Astrocyte of the cerebellum (primary cell): ENCODE measurements around the gene ZFP2.
"Not testable (repeated sequence)": the region's sequence is repeated elsewhere in the genome, so short reads cannot be mapped to it uniquely, and the experiment has no call there.

Experiments
- DNase-seq: peaks from one replicate; pipeline ENCODE4 v3.0.0-alpha.2; 2011; ENCODE audit warnings: low read depth
- H3K4me3 ChIP-seq: 2 replicates; pipeline ENCODE4 v1.5.1; 2011; ENCODE audit warnings: mild to moderate bottlenecking, low read depth, low read length, moderate library complexity
- in situ Hi-C: cut with HindIII; loops from 2 replicates; pipeline ENCODE4 v1.10.0; 2017; ENCODE audit warnings: low sequenced_read_pairs
- TF ChIP-seq, protein P1 (sequence below): IDR thresholded peaks from 2 replicates; pipeline ENCODE4 v1.5.1; 2012; ENCODE audit warnings: low read length, low read depth, moderate library complexity, mild to moderate bottlenecking; ENCODE audit errors: missing control alignments

The ZFP2 gene

DNA sequence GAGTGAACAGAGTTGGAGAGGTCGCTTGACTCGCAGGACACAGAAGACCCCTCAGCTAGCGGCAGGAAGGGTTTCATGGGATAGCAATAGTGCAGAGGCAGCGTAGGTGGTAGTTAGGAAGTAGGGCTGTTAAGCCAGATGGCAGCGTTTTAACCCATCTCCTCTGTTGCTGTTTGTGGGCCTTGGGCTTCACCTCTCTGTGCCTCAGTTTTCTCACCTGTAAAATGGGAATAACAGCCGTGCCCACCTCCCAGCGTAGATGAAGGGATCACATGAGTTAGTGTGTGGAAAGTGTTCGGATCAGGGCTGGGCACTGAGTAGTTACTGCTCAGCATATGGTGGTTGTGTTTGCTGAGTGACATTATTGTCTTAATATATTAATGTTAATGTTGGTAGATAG, 34.1 kb upstream of the ZFP2 start:
- DNase-seq = no peak
- TF ChIP-seq, protein P1, sequence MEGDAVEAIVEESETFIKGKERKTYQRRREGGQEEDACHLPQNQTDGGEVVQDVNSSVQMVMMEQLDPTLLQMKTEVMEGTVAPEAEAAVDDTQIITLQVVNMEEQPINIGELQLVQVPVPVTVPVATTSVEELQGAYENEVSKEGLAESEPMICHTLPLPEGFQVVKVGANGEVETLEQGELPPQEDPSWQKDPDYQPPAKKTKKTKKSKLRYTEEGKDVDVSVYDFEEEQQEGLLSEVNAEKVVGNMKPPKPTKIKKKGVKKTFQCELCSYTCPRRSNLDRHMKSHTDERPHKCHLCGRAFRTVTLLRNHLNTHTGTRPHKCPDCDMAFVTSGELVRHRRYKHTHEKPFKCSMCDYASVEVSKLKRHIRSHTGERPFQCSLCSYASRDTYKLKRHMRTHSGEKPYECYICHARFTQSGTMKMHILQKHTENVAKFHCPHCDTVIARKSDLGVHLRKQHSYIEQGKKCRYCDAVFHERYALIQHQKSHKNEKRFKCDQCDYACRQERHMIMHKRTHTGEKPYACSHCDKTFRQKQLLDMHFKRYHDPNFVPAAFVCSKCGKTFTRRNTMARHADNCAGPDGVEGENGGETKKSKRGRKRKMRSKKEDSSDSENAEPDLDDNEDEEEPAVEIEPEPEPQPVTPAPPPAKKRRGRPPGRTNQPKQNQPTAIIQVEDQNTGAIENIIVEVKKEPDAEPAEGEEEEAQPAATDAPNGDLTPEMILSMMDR = no peak
- H3K4me3 ChIP-seq = peak overlapping the region; percentile 2

DNA sequence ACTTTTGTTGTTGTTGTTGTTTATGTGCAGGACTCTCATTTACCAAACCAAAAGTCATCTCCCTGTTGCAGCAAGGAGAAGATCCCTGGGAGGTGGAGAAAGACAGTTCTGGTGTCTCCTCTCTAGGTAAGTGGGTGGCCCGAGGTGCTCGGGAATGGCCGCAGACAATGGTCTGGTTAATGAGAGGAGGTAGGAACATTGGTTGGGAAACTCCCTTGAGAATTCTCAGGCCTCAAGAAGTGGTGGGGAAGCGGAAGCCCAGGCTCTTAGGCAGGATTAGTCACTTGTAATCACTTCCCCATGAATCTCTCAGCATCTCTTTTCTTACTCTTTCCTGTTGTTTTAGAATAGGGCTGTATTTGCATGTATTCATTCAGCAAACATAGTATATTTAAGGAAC, 28.8 kb upstream of the ZFP2 start:
- no peak for DNase-seq
- in situ Hi-C loops = no loop called here
- H3K4me3 ChIP-seq = no peak overlapping the region
- TF ChIP-seq, protein P1 = no peak

More for the DNA sequence above, 34.1 kb upstream of the ZFP2 start:
- in situ Hi-C loops = no loop called here

DNA sequence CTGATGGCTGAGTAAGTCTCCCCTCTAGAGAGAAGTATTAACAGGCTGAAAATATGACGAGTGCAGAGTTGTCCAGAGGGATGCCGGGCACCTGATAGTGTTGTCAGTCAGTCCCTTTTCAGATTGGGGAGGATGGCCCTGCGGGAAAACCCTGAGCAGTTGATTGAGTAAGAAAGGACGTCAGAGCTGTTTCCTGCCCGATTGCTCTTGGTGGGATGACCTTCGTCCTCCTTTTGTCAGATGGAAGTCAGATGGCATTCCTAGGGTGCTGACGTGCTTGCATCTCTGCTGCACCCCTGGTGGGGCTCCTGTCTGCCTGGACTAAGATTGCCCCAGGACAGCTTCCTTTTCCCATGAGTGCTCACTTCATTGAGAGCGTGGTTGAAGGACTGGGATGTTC, 26.1 kb upstream of the ZFP2 start:
- TF ChIP-seq, protein P1 = no peak
- in situ Hi-C loops = no loop called here
- DNase-seq = no peak
- H3K4me3 ChIP-seq = no peak overlapping the region

DNA sequence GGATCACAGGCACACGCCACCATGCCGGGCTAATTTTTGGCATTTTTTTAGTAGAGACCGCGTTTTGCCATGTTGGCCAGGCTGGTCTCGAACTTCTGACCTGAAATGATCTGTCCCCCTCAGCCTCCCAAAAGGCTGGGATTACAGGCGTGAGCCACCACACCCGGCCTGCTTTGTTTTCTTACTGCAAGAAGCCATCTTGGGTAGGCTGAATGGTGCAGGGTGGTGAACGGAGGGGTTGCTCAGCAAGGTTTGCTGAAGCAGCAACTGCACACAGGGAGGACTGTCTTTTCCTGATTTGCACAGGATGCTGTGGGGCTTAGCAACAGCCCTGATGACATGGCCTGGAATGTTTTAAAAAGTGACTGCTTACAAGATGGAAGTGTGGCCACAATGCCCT, 25.3 kb upstream of the ZFP2 start:
- DNase-seq = no peak
- TF ChIP-seq, protein P1 = no peak
- in situ Hi-C loops = no loop called here
- no peak overlapping the region for H3K4me3 ChIP-seq

DNA sequence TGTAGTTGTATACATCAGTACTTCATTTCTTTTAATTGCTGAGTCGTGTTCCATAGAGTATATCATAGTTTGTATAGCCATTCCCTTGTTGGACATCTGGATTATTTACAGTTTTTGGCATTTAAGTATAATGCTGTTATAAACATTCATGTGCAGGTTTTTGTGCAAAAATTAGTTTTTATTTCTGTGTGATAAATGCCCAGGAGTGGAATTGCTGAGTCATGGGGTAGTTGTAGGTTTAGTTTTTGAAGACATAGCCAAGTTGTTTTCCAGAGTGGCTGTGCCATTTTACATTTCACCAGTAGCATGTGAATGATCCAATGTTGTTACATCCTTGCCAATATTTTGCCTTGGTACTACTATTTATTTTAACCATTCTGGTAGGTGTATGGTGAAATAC, 23.4 kb upstream of the ZFP2 start:
- TF ChIP-seq, protein P1 = no peak
- no peak overlapping the region for H3K4me3 ChIP-seq
- in situ Hi-C loops = no loop called here
- DNase-seq = no peak

DNA sequence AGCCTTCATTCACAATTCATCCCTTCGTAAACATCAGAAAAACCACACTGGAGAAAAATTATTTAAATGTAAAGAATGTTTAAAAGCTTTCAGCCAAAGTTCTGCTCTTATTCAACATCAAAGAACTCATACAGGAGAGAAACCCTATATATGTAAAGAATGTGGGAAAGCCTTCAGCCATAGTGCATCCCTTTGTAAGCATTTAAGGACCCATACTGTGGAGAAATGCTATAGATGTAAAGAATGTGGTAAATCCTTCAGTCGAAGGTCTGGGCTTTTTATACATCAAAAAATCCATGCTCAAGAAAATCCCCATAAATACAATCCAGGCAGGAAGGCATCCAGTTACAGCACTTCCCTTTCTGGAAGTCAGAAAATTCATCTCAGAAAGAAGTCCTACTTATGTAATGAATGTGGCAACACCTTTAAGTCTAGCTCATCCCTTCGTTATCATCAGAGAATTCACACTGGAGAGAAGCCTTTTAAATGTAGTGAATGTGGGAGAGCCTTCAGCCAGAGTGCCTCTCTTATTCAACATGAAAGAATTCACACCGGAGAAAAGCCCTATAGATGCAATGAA, 12.5 kb upstream of the ZFP2 start:
- in situ Hi-C loops, DNase-seq, H3K4me3 ChIP-seq: not testable (repeated sequence)

DNA sequence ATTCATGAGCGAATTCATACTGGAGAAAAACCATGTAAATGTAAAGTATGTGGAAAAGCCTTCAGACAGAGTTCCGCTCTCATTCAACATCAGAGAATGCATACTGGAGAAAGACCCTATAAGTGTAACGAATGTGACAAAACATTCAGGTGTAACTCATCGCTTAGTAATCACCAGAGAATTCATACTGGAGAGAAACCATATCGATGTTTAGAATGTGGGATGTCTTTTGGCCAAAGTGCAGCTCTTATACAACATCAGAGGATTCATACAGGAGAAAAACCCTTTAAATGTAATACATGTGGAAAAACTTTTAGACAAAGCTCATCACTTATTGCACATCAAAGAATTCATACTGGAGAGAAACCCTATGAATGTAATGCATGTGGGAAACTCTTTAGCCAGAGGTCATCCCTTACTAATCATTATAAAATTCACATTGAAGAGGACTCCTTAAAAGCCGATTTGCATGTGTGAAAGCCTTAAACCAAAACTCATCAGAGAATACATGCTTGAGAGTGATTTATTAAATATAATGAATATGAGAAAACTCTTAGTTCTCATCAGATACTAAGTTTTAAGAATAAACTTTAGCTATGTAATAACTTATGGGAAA, 11.8 kb upstream of the ZFP2 start:
- TF ChIP-seq, protein P1 = no peak
- no peak overlapping the region for H3K4me3 ChIP-seq
- in situ Hi-C loops = no loop called here
- no peak for DNase-seq
